Posterior vena cava (tissue), 2 donors: Measurements from ENCODE around the gene RNPEPL1. TPM values are rescaled to one million over a fixed set of nuclear protein-coding genes. Genes with fewer than 3 reads are reported as not detected.

Experiments
- DNase-seq: peaks from one replicate; pipeline ENCODE4 v3.0.0-alpha.2; 2020; ENCODE audit warnings: low spot score
- intact Hi-C, 2 donors: fragments of 100-400 bp; cut with DNase I; formaldehyde crosslinking; loops; one replicate each; pipeline versions ENCODE4 v1.14.1 to v1.14.2; 2022 to 2023
- total RNA-seq, 2 donors: library from RNA; stranded (reverse); fragmentation: NEBNext Ultra II Directional; extraction: Animal tissue kit (Norgen Biotek cat#: 25700); gene quantifications; one replicate each; pipeline ENCODE4 v1.2.1, GENCODE V29; 2021
- donor health status: DM: yes; HTN: yes; CAD: no.
- donor health status: DM: yes; HTN: yes; CAD: no.

Gene RNPEPL1
- total RNA-seq, 2 donors from 2014 or later, result 47.1 to 49.3 TPM

GRCh38 chr2:240561325-240561971 is 6.8 kb upstream of the RNPEPL1 start:
- DNase-seq, result peak; percentile 29
- intact Hi-C loops, result loop anchor here in 1 of 2 donors (5.0 kb wide), 1 partner anchor 1849 kb away; no protein-coding TSS in a partner anchor

DNA sequence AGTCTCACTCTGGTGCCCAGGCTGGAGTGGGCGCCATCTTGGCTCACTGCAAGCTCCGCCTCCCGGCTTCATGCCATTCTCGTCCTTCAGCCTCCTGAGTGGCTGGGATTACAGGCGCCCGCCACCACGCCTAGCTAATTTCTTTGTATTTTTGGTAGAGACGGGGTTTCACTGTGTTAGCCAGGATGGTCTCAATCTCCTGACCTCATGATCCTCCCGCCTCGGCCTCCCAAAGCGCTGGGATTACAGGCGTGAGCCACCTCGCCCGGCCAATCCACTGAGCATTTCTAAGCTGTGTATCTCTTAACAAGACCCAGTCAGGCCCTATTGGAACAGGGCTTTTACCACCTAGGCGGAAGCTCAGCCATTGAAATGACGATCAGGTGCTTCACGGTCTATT is 5.1 kb upstream of the RNPEPL1 start:
- intact Hi-C loops, result loop anchor here in 1 of 2 donors (5.0 kb wide), 1 partner anchor 1851 kb away; no protein-coding TSS in a partner anchor
- peak; percentile 48 for DNase-seq

DNA sequence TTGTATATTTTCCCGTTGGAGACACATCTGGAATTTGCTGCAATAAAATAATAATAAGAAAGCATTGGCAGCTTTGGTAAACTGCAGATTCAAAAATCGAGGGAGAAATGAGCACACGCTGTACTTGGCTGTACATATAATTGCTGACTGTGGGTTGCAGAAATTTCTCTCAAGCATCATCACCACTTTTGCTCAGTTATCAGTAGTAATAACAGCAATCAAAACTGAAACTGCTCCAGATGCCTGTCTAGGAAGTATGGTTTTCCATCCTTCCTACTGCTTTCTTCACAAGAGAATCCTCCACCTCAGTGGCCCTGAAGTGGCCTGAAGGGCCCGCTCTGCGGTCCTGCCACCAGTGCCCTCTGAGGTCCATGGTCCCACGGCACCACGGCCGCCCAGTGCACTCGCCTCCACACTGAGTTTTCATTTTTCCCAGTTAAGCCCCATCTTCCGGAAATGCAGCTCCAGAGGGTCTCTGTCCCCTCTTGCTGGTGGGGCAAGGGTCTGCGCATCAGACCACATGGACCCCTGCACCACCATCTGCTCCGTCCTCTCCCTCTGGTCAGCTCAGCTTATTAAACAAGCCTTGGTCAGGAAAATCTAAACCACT is 4.2 kb upstream of the RNPEPL1 start:
- peak; percentile 64 for DNase-seq
- intact Hi-C loops, result loop anchor here in 1 of 2 donors (5.0 kb wide), 1 partner anchor 1852 kb away; no protein-coding TSS in a partner anchor

DNA sequence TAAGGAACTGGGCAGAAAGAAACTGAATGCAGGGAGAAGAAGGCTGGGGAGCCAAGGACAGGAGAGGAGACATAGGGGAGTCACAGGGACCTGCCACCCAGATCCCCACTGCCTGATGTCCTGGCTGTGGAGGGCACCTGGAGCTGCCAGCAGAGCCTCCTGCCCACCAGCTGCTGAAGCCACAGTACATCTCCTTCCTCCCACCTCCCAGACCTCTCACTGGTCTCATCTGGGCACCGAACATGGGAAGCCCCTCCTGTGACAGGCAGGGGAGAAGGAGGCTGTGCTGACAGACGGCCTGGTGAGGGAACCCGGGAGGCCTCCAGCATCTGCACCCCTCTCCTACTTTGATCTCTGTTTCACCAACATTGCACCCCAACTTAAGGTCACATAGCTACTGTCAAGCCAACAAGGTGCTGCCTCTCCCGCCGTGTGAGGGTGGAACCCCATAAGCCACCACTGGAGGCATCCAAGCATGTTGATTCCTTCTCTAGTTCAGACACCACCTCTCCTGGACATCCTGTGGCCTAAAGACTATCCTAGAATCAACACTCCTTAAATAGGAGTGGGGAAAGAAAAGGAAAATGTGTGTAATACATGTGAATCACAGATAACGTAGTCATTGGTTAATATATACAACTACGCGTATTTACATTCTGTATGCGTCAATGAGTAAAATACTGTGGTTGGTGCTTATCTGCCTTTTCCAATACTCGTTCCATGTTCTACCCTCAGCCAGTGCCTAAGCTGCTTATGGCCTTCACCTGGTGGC is 3.5 kb upstream of the RNPEPL1 start:
- intact Hi-C loops, result loop anchor here in 1 of 2 donors (5.0 kb wide), 1 partner anchor 1852 kb away; no protein-coding TSS in a partner anchor
- peak; percentile 60 for DNase-seq

- peak; percentile 95 for DNase-seq
- intact Hi-C loops, result no loop called here
Measured at GRCh38 chr2:240565333-240566202, 2.7 kb upstream of the RNPEPL1 start.

DNA sequence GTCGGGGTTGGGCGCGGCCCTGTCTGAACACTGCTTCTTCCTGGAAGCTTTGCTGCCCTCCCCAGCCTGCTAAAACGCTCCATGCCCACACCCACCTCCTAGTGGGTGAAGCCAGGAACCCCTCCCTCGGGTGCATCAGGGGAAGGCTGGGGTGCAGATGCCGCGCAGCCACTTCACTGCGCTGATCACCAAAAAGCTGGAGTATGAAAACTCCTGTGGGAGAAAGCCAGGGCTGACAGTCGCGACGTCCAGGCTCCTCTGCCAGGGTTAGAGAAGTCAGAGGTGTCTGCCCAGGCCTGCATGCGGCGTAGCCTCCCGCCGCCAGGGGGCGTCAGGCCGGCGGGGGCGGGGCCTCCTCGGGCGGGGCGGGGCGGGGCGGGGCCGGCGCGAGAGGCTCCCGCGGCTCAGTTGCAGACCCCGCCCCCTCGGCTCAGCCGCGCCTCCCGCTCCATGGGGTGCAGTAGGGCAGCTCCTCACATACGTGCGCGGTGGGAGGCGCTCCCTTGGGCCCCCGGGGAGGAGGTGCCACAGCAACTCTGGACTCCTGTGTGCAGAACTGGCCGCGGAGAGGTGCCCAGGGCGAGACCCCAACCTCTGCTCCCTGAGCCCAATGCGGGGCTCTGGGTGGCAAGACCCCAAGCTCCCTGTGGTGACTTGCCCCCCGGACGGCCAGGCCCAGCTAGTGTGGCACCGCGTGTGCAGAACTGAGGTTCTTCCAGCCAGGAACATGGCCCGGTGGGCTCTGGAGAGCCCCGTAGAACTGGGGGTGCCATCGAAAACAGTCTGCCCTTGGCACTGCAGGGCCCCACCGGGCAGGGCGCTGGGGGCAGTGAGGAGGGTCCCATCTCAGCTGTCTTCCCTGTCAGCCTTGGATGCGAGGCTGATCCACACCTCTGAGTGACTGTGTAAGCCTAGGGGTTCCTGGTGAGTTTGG is 1.8 kb upstream of the RNPEPL1 start:
- peak; percentile 97 for DNase-seq
- intact Hi-C loops, result no loop called here

DNA sequence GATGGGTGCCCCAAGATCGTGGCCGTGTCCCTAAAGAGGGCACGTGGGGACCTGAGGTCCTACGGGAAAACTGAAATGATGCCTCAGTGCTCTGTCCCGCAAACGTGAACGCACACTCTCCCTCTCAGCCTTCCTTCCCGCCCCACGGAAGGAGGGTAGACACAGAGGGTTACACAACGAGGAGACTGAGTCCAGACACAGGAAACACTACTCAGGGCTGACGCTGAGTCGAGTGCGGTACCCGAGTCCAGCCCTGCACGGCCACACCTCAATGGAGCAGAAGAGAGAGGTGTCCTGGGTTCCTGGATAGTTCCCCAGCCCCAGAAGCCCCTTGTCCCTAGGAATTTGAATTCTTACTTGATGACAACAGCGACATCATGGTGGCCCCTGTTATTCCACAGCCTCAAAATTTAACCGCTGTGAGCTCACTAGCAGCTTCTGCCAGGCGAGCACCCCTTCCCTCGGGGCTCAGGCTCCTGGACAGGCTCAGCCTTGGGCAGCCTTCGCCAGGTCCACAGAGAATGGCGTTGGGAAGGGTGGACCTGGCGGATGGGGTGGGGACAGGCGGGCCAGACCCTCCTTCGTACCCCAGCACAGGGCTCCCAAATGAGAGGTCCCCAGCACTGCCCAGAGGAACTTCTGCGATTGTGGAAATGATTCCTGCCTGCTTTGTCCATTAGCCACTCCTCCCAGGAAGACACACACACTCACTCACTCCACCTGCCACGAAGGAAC is 980 bp upstream of the RNPEPL1 start:
- intact Hi-C loops, result no loop called here
- peak; percentile 80 for DNase-seq

- intact Hi-C loops, result no loop called here
- peak; percentile 88 for DNase-seq
Measured at GRCh38 chr2:240568678-240569522, 616 bp downstream of the RNPEPL1 start.

DNA sequence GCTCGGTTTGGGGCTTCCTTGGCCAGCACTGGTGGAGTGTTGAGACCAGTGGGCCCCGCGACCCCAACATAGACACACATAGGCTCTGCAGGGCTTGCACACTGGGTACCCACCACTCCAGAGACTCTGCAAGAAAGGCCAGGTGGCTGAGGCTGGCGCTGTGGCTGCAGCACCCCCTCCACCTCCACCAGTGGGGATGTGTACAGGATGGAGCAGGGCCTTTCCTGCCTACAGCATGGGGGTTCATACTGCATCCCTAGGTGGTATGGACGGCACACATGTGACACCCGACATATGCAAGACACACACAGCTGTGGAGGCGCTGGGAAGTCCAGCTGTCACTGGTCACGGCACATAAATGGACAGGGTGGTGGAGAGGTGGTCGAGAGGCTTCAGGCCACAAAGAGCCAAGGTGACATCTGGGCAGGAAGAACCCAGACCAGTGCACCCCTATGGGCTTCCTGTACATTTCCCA is 1.3 kb downstream of the RNPEPL1 start:
- no peak for DNase-seq
- intact Hi-C loops, result no loop called here

DNA sequence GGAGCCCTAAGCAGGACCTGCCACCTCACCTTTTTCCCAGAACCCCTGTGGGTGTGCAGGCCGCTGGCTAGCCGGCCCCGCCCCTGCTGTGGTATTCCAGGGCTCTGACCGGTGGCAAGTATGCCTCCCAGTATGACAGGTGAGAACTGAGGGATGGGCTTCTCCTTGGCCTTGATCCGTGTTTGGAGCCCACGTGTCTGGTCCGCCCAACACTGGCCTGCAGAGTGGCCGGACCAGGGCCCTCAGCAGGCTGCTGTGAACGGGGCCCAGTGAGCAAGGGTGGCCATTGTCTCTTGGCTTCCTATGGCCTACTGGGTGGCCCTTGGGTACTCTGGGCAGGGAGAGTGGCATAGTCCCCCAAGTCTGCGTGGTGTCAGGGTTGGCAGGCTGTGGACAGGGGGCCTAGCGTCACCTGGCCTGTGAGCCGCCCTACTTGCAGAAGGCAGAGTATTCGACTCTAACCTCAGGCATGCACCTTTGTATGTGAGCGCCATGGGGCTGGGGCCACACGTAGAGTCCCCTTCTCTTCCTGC is 1.8 kb downstream of the RNPEPL1 start:
- peak; percentile 76 for DNase-seq

DNA sequence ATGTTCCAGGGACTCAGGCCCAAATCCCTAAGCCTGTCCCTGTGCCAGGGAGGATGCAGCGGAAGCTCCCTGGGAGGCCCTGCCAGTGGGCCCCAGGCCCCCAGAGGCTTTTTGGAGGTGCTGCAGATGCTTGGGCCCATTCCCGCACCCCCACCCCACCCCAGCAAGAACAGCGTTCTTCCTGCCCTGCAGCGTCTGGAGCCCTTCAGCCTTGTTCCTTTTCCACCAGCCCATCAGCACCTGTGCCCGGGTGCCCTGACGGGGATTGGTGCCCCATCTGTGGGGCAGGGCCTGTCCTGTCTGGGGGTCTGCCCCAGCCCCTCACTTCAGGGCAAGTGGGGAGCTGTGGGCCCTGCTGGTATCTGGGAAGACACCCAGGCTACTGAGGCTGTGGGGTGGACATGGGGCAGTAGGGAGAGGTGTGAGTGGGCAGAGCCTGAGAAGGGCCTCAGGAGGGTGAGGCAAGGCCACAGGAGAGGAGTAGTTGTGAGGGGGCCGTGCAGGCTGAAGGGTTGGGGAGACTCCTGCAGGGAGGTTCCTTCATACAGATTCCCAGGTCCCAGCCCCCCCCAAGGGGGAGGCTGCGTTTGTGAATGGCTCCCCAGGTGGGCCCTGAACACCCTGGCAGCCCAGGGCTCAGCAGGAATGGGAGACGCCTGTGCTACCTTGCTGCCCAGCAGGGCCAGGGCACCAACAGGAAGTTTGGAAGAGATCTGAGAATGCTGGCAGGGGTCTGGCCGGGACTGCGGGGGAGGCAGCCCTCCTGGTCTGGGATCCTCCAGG is 2.4 kb downstream of the RNPEPL1 start:
- DNase-seq, result peak; percentile 42
- intact Hi-C loops, result no loop called here

More for the DNA sequence above, 1.8 kb downstream of the RNPEPL1 start:
- intact Hi-C loops, result no loop called here

- intact Hi-C loops, result no loop called here
- peak; percentile 73 for DNase-seq
Measured at GRCh38 chr2:240571314-240571973, 3.2 kb downstream of the RNPEPL1 start.

DNA sequence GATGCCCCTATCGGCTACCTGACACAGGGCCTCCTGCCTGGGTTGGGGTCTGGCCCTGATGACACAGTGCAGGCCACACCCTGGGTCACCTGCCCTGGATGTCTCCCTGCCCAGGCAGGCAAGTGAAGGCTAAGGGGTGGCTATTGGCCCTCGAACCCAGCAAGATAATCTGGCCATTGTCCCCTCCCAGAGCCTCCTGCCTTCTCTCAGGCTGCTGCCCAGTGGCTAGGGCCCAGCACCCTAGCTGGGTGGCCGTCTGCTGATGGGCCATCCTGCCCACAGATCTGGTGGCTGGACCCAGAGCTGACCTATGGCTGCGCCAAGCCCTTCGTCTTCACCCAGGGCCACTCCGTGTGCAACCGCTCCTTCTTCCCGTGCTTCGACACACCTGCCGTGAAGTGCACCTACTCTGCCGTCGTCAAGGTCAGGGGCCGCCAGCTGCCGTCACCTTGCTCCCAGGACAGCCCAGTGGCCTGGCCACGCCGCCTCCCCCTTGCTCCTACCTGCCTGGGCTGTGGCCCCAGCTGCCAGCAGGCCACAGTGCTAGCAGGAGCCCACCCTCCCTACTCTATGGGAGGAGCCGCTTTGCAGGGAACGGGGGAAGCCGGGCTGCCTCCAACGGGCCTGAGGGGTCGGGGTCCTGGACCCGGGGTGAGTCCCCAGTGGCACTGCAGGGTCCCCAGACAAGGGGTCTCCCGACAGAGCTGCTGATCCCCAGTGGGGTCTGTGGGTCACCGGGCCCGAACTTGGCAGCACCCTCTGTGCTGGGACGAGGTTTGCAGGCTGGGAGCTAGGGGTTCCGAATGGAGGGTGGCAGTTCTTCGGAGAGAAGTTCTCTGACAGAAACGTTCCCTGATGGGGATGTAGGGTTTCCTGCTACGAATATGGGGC is 4.1 kb downstream of the RNPEPL1 start:
- peak; percentile 75 for DNase-seq
- intact Hi-C loops, result no loop called here

DNA sequence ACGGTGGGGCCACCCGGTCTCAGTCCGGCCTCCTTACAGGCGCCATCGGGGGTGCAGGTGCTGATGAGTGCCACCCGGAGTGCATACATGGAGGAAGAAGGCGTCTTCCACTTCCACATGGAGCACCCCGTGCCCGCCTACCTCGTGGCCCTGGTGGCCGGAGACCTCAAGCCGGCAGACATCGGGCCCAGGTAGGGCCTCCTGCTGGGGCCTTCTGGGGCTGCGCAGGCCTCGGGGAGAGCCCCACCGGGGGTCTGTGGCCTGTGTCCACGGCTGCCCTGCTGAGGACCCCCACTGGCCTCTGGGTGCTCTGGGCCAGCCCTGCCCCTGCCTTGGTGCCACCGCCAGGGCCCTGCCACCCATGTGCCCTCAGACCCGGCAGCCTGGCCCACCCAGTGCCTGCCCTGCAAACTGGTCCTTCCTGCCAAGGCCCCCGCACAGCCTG is 4.8 kb downstream of the RNPEPL1 start:
- intact Hi-C loops, result no loop called here
- DNase-seq, result peak; percentile 72
